GM19372 (cell line): ENCODE measurements around the gene CBX1.
"Not testable (repeated sequence)": the region's sequence is repeated elsewhere in the genome, so short reads cannot be mapped to it uniquely, and the experiment has no call there.

Source experiments
- ATAC-seq: cut with Tn5 transposase; IDR thresholded peaks from one replicate; pipeline ENCODE4 v1.9.1; 2021; ENCODE audit warnings: mild to moderate bottlenecking, low read depth, moderate library complexity; ENCODE audit not compliant: unreplicated experiment

CBX1 gene

DNA sequence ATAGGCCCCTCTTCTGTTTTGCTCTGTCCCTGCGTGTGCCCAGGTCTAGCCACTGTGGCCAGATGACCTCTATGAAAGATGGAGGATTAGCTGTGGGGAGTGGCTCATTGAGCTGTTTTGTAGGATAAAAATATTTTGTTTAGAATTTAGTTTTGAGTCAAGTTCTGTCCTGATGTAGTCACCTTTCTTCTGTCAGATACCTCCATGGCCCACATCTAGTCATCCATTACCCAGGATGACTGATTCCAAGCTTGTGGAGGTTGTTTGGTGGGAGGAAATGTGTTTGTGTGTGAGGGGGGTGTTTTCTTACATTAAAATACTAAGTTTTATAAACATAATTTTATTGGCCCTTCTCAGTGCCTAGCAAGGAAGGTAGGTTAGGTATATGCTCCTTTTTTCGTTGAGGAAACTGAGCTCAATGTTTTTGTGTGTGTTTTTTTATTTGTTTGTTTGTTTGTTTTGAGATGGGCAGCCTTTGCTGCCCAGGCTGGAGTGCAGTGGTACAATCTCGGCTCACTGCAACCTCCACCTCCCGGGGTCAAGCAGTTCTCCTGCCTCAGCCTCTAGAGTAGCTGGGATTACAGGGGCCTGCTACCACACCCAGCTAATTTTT is 22.6 kb upstream of the CBX1 start:
- no peak for ATAC-seq

DNA sequence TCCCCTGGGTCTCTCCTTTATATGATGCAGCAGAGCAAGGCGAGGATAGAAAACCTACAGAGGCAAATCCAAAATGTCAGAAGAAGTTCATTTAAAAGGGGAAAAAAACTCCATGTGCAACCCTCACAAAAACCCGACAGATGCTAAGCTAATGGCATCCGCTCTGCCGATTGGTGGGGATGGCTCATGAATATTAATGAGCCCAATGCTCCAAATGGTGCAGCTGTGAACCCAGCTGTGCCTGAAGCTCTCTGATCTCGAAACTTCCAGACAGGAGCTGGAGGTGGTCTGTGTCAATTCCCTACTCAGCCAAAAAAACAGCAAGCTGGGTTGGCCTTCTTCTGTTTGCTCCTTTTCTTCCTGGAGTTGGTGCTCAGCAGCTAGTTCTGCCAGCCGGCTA is 21.8 kb upstream of the CBX1 start:
- ATAC-seq, result no peak

DNA sequence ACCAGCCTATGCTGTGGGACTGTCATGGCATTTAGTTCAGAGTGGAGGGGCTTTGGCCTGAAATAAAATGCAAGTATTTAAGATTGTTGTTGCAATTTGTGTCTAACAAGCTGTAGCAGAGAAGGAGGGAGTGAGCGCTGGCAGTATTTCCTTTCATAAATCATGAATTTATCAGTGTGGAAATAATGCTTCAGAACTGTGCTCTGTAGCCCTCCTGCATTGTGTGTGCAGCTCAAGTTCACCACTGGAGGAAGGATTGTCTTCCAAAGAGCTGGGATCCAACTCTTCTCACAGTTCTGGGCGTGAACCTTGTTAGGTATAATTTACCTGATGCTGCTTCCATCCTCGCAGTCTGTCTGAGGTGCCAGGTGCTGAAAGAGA is 21.4 kb upstream of the CBX1 start:
- no peak for ATAC-seq

DNA sequence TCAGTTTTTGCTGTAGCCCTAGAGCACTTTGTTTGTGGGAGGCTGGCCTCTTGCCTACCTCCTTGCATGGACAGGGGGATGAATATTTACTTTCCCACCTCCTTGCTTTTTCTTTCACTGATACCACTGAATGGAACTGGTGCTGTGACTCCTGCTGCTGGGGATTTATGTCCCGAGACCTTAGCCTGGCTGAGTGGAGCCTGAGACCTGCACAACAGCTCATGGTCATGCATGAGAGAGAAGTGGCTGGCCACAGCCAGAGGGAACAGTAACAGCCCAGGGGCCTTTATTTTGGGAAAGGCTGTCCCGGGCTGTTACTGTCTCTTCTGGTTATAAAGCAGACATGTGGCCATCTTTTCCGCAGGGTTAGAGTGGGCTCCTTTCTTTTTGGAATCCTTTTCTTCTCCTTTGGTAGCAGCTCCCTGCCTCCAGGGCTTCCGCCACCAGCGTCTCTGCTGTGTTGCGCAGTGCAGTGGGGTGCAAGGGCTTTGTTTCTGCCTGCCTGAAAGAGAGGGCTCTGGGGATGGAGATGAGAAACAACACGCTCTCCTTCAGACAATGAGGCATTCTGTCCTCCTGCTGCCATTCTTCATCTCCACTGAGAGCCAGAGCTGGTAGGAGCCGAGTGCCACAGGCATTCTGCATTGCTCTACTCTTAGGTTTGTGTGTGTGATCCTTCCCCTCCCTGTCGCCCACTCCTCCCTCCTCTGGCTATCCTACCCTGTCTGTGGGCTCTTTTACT is 20.8 kb upstream of the CBX1 start:
- ATAC-seq, result no peak

DNA sequence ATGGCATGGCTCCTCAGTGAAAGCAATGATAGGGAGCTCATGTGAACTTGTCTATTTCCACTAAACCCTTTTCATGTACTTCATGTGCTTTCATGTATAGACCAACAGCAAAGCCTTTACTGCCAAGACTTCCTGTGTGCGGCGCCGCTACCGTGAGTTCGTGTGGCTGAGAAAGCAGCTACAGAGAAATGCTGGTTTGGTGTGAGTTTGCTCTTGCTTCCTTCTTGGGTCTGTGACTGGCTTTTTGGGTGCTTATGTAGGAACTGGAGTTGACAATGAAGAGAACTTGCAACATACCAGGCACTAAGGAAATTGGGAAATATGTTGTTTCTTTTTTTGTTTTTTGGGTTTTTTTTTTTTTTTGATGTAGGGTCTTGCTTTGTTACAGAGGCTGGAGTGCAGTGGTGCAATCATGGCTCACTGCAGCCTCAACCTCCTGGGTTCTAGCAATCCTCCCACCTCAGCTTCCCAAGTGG is 12.0 kb upstream of the CBX1 start:
- ATAC-seq, result peak; percentile 48

DNA sequence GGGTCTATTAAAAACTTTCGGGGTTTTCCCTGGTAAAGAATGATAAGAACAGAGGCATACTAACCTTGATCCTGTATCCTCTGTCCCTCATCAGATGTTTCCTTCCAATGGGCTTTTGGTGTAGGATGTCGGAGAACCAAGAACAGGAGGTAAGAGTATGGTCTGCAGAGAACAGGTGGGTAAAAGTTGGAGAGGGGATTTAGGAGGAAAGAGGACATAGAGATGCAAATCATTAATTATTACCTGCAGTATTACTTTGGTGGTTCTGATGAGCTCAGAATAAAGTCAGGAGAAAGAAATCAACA is 10.6 kb upstream of the CBX1 start:
- ATAC-seq, result no peak

DNA sequence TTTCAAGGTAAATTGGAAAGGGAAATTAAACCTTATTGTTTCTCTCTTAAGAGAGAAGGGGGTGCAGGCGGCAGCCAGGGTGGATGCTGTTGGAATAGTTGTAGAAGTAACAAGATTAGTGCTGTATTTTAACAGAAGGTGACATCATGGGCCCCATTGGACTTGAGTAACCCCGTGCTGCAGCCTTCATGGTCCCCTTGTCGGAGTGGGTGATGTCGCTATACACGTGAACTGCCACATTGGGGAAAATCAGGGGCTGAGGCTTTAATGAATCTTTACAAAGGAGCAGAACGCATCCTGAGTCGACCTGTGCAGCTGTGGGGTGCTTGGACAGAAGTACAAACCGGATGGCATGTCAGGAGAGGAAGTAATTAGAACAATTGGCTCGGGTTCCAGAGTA is 9.5 kb upstream of the CBX1 start:
- no peak for ATAC-seq

DNA sequence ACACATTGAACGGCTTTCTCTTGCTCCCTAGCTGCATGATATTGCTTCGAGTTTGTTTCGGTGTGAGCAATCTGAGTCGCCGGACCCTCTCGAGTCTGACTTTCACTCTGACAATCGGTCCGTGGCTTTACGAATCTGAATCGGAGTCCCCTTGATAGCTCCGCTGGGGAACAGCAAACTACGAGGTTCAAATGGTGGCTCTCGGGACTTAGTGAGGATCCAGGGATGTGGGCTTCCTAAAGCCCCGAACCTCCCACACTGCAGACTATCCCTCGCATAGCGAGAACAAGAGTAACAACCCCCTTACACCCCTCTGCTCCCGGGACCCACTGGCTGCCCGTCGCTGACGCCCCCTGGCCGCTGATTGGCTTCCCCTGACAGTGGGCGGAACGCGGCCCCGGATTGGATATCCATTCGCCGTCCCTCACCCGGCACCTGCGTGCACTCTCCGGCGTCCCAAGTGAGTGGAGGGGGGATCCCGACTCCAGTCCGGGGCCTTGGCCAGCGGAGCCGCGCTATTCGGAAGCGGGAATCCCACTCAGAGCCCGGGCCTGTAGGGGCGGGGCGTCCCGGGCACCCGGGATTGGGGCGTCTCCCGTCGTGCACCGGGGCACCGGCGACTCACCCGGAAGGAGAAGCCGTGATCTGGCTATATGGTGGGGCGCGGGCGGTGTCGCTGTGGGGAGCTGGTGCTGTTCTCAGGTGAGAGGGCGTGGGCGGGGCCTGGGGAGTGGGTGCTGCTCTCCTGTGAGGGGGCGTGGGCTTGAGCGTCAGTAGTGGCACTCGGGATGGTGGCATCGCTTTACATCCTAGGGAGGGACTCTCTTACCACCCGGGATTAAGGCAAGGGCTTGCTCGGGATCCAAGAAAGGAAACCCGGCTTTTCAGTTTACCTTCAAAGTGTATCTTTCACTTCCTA is 6.1 kb upstream of the CBX1 start, which contains the start of gene SNX11:
SNX11 (plus strand) TSS at position 630 of the 919 bp plus-strand sequence. CDS start 4,278 bp downstream, outside the sequence.
- ATAC-seq, result peak; percentile 79

DNA sequence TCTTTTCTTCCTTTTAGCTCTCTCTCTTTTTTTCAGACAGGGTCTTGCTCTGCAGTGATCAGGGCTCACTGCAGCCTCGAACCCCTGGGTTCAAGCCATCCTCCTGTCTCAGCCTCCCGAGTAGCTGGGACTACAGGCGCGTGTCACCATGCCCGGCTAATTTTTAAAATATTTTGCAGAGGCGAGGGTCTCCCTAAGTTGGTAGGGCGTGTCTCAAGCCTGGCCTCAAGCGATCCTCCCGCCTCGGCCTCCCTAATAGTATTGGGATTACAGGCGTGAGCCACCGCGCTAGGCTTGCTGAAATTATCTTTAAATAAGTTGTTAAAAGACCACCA is 5.5 kb upstream of the CBX1 start:
- ATAC-seq, result no peak

DNA sequence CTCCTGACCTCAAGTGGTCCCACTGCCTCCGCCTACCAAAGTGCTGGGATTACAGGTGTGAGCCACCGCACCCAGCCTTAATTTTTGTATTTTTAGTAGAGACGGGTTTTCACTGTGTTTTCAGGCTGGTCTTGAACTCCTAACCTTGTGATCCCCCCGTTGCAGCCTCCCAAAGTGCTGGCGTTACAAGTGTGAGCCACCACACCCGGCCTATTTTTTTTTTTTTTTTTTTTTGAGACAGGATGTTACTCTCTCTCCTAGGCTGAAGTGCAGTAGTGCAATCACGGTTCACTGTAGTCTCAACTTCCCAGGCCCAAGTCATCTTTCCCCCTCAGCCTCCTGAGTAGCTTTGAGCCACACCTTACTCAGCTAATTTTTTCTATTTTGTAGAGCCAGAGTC is 3.2 kb upstream of the CBX1 start:
- no peak for ATAC-seq

DNA sequence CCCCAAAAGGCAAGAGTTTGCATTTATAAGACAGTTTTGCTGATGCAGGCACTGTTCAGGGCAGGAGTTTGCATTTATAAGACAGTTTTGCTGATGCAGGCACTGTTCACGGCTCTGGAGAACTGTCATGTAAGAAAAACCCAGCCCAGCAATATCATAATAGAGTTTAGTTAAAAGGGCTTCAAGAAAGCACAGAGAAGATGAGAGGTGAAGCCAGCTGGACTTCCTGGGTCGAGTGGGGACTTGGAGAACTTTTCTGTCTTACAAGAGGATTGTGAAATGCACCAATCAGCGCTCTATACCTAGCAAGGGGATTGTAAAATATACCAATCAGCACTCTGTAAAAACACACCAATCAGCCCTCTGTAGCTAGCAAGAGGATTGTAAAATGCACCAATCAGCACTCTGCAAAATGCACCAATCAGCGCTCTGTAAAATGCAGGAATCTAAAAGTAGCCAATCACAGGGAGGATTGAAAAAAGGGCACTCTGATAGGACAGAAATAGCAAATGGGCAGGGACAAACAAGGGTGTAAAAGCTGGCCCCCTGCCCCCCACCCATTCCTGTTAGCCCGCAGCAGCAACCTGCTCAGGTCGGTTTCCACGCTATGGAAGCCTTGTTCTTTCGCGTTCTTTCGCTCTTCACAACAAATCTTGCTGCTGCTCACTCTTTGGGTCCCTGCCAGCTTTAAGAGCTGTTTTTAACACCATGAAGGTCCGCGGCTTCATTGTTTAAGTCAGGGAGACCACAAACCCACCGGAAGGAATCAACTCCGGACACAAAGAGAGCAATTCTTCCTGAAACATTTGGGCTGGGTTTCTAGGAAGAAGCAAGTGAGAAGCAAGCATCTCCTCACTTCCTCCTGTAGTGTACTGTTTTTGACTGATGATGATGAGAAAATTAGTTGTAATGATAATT is 1.8 kb upstream of the CBX1 start:
- ATAC-seq, result no peak

DNA sequence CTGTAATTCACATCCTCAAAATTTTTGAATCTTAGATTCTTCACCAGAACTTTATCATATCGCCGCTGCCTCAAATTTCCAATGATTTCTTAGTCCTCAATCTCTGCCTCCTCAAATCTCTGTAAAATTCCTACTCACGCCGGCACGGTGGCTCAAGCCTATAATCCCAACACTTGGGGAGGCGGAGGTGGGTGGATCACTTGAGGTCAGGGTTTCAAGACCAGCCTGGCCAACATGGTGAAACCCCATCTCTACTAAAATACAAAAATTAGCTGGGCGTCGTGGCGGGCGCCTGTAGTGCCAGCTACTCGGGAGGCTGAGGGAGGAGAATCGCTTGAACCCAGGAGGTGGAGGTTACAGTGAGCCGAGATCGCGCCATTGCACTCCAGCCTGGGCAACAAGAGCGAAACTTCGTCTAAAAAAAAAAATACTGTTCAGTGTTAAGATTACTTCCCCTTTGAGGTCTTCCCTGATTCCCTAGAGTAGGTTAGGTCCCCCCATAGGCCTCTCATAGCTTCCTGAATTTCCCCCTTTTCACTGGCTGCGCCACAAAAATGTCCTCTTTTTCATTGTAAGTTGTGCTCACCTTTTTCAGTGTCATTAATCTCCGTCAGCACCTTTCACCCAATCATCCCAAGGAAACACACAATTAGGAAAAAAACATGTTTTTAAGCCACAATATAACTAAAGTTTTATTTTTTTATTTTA is 919 bp upstream of the CBX1 start:
- ATAC-seq, result no peak

DNA sequence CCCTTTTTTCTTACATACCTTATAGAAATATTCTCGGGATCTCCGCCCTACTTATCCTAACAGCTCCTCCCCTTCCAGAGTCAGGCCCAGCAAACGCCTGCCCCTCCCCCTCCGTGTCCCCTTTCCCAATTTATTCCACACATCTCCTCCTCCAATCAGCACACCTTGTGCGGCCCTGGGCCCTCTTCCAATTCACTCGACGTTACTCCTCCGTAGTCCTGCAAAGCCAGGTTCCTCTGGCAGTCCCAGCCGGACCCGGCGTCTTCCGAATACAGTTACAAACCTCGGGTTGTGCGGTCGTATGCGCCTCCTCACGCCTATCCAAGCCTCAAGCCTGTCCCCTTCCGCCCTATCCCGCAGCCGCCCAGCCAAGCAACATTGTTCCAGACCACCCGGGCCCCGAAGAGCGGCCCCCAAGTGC is 677 bp downstream of the CBX1 start:
- ATAC-seq, result no peak

DNA sequence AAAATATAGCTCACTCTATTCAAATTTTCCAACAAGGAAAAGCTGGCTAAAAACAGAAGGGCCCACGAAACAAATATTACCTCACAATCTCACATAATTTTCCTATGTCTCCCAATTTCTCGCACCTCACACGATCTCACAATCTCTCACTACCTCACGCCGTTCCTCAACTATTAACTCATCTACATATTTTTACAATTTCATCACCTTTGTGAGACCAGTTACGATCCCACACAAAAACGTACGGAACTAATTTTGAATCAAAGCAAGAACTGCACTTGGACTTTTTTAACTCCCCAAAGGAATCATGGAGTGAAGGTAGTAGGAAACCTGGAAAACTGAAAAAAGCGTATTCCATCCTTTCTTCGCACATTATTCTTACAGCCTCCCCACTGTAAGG is 1.1 kb downstream of the CBX1 start:
- no peak for ATAC-seq

DNA sequence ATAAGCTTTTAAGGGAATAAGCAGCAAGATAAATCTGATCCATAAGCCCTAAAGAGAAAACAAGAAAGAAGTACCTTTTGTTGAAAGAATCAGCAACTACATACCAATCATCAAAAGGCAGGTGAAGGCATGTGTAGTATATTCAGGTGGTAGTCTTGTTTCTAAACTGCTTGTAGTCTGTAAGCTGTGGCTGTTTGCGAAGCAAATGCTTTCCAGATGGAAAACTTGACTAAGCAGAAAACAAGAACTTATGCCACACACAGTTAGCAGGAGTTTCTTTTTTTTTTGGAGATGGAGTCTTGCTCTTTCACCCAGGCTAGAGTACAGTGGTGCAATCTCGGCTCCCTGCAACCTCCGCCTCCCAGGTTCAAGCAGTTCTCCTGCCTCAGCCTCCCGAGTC is 5.7 kb downstream of the CBX1 start:
- ATAC-seq, result no peak

DNA sequence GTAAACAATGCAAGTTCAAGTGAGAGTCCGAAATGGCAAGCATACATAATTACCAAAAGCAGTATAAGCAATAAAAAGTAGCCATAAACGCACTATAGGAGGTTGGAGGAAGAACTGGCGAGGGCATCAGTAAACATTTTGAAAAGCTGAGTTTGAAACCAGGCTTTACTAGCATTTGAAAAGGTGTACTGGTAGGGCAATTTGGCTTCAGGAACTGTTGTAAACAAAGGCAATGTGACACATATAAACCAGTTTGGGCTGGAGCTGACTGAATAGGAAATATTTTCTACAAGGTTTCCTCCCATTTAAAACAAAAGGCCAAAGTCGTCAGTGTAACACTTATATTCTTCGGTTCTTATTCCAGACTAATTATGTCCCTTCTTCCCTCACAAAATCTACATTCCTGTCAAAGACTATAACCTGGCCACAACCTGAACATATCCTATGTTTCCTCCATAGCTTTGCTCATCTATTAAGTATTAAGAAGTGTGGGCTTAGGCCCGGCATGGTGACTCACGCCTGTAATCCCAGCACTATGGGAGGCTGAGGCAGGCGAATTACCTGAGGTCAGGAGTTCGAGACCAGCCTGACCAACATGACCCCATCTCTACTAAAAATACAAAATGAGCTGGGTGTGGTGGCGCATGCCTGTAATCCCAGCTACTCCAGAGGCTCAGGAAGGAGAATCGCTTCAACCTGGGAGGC is 7.8 kb downstream of the CBX1 start:
- ATAC-seq, result no peak

DNA sequence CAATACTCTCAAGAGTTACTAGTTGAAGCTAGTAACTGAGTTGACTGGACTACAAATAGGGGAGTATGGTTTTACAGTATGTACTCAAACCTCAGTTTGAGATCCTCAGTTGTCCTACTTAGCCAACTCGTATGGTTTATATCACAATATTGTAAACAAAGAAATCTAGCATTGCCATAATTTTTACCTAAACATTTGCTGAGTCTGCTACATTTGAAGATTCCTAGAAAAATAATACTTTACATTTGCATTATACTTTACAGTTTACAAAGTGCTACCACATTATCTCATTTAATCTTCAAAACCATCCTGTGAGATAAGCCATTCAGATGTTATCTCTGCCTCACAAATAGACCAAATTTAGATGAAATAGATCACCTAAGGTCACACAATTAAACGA is 16.3 kb downstream of the CBX1 start:
- ATAC-seq, result no peak

DNA sequence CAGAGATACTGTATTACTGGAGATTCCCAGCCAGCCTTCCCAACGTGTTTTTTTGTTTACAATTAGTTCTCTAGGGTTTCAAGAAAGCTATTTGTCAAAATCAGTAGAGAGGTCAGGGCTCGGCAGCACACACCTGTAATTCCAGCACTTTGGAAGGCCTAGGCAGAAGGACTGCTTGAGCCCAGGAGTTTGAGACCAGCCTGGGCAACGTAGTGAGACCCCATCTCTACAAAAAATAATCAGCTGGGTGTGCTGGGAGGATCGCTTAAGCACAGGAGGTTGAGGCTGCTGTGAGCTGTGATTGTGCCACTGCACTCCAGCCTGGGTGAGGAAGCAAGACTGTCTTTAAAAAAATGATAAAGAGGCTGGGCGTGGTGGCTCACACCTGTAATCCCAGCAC is 19.4 kb downstream of the CBX1 start:
- no peak for ATAC-seq

DNA sequence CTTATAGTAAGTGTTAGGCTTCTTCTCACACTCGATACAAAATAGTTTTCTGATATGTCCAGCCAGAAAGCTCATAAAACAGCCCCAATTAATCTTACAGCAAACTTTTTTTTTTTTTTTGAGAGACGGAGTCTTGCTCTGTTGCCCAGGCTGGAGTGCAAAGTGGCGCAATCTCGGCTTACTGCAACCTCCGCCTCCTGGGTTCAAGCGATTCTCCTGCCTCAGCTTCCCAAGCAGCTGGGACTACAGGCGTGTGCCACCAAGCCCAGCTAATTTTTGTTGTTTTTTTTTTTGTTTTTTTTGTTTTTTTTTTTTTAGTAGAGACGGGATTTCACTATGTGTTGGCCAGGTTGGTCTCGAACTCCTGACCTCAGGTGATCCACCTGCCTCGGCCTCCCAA is 24.1 kb downstream of the CBX1 start:
- not testable (repeated sequence) for ATAC-seq
